ENCODE results near the gene HOATZ. TPM values are rescaled to one million over a fixed set of nuclear protein-coding genes. Genes with fewer than 3 reads are reported as not detected.

Gene HOATZ
- total and polyA plus RNA-seq, 8 donors: 0.18 TPM; not detected in 7

DNA sequence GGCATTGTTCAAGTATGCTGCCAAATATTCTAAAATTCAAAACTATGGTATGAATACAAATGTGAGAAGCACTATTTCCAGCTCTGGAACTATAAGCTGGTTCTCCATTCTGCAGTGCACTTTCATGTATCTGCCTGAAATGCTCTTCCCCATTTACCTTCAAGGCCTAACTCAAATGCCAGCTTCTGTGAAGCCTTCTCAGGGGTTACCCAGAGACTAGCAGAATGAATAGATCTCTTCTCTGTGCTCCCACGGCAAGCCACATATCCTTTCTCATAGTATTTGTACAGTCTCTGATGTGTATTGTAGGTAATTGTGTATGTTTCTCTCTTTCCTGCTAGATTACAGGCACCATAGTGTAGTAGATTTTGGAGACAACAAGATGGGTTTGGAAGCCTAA lies 4.1 kb downstream of the HOATZ start:
- H3K36me3 ChIP-seq: no peaks in the 10 kb centered on the region
- no peak for DNase-seq
- no peak for TF ChIP-seq POLR2A (IDR thresholded peaks at IDR 0.05)
- TF ChIP-seq POLR2AphosphoS5 (IDR thresholded peaks at IDR 0.05): no peak
- no peak for TF ChIP-seq EP300 (IDR thresholded peaks at IDR 0.05)
- TF ChIP-seq, protein P1, sequence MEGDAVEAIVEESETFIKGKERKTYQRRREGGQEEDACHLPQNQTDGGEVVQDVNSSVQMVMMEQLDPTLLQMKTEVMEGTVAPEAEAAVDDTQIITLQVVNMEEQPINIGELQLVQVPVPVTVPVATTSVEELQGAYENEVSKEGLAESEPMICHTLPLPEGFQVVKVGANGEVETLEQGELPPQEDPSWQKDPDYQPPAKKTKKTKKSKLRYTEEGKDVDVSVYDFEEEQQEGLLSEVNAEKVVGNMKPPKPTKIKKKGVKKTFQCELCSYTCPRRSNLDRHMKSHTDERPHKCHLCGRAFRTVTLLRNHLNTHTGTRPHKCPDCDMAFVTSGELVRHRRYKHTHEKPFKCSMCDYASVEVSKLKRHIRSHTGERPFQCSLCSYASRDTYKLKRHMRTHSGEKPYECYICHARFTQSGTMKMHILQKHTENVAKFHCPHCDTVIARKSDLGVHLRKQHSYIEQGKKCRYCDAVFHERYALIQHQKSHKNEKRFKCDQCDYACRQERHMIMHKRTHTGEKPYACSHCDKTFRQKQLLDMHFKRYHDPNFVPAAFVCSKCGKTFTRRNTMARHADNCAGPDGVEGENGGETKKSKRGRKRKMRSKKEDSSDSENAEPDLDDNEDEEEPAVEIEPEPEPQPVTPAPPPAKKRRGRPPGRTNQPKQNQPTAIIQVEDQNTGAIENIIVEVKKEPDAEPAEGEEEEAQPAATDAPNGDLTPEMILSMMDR (IDR thresholded peaks at IDR 0.05): no peak
- H3K9me3 ChIP-seq: no peaks in the 10 kb centered on the region
- H3K4me1 ChIP-seq: peaks cover 0 to 13% (median 8%) of the 10 kb centered on the region in 4 donors
- no peak overlapping the region for H3K27ac ChIP-seq
- peaks cover 0 to 13% (median 9%) of the 10 kb centered on the region in 3 donors for H3K27me3 ChIP-seq
- 43 to 67% (median 51%) methylated on average over 1 of the region's 1 CpG for WGBS, 5 donors
- intact Hi-C loops (cut with DNase I; ENCODE audit: low total_unique reads): no loop called here
- H3K4me3 ChIP-seq: no peak overlapping the region

DNA sequence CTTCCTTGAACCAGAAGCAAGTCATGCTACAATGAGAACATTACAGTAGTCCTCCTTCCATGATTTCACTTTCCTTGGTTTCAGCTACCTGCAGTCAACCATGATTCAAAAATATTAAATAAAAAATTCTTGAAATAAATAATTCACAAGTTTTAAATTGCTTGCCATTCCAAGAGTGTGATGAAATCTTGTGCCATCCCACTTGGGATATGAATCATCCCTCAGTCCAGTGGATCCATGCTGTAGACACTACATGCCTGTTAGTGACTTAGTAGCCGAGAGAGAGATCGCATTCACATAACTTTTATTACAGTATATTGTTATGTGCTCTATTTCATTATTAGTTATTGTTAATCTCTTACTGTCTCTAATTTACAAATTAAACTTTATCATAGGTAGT lies 6.0 kb downstream of the HOATZ start:
- Histone ChIP-seq H3K27me3 (no peaks in the 10 kb centered on the region), H3K36me3 (no peaks in the 10 kb centered on the region), H3K9me3 (no peaks in the 10 kb centered on the region), H3K27ac (no peak overlapping the region), H3K4me3 (no peak overlapping the region), H3K4me1 (no peaks in the 10 kb centered on the region)
- intact Hi-C loops (cut with DNase I; ENCODE audit: low total_unique reads): no loop called here
- 94 to 100% (median 98%) methylated on average over 2 of the region's 2 CpGs for WGBS, 5 donors
- DNase-seq: no peak
- TF ChIP-seq POLR2AphosphoS5 (IDR thresholded peaks at IDR 0.05): no peak
- no peak for TF ChIP-seq EP300 (IDR thresholded peaks at IDR 0.05)
- TF ChIP-seq, protein P1 (IDR thresholded peaks at IDR 0.05): no peak
- TF ChIP-seq POLR2A (IDR thresholded peaks at IDR 0.05): no peak

DNA sequence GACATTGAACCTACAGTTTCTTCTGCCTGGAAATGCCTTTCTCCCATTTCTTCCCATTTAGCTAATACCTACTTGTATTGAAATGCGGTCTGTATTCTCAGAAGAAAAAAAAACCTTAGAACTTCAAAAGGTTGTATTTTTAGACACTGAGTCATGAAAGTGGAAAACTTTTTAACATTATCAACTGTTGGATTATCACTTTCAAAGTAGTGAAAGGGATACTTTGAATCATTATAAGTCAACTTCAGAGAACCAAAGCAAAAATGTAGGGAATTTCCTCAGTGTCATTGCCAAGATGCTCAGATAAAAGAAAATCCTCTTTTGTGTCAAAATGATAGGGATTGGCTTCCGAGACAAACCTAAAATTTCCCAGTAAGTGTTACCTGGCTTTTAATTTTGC lies 6.6 kb downstream of the HOATZ start:
- H3K27ac ChIP-seq: no peak overlapping the region
- intact Hi-C loops (cut with DNase I; ENCODE audit: low total_unique reads): no loop called here
- H3K4me1 ChIP-seq: no peaks in the 10 kb centered on the region
- DNase-seq: no peak
- no peaks in the 10 kb centered on the region for H3K27me3 ChIP-seq
- no peaks in the 10 kb centered on the region for H3K36me3 ChIP-seq
- H3K9me3 ChIP-seq: no peaks in the 10 kb centered on the region
- H3K4me3 ChIP-seq: no peak overlapping the region
- TF ChIP-seq, protein P1 (IDR thresholded peaks at IDR 0.05): no peak
- TF ChIP-seq POLR2A (IDR thresholded peaks at IDR 0.05) (no peak), EP300 (IDR thresholded peaks at IDR 0.05) (no peak), POLR2AphosphoS5 (IDR thresholded peaks at IDR 0.05) (no peak)
- 77 to 90% (median 78%) methylated on average over 2 of the region's 2 CpGs for WGBS, 5 donors

DNA sequence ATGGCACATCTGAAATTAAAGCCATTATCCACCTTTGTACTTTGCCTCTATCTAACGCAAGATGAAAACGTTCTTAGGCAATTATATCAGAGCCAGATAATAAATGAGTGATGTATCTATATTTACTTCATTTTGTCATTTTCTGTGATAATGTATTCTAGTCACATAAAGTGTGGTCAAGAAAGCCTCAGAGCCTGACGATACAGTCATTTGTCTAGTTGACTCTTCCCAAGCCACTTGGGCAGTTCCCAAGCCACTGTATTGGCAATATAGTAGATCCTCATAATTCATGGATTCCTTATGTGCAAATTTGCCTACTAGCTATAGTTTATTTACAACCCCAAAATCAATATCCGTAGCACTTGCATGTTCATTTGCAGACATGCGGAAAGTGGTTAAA lies 7.8 kb downstream of the HOATZ start:
- no peaks in the 10 kb centered on the region for H3K36me3 ChIP-seq
- H3K4me1 ChIP-seq: no peaks in the 10 kb centered on the region
- intact Hi-C loops (cut with DNase I; ENCODE audit: low total_unique reads): no loop called here
- TF ChIP-seq POLR2A (IDR thresholded peaks at IDR 0.05) (no peak), EP300 (IDR thresholded peaks at IDR 0.05) (no peak), POLR2AphosphoS5 (IDR thresholded peaks at IDR 0.05) (no peak)
- TF ChIP-seq, protein P1 (IDR thresholded peaks at IDR 0.05): no peak
- H3K9me3 ChIP-seq: no peaks in the 10 kb centered on the region
- no peak overlapping the region for H3K4me3 ChIP-seq
- no peaks in the 10 kb centered on the region for H3K27me3 ChIP-seq
- 79 to 83% (median 81%) methylated on average over 5 of the region's 5 CpGs for WGBS, 5 donors
- no peak for DNase-seq
- no peak overlapping the region for H3K27ac ChIP-seq
